ENCODE measurements around the gene ADCY1. TPM values are rescaled to one million over a fixed set of nuclear protein-coding genes. Genes with fewer than 3 reads are reported as not detected.

Gene ADCY1
- total RNA-seq, 1 donor from 2014 or later = 9.4 TPM

DNA sequence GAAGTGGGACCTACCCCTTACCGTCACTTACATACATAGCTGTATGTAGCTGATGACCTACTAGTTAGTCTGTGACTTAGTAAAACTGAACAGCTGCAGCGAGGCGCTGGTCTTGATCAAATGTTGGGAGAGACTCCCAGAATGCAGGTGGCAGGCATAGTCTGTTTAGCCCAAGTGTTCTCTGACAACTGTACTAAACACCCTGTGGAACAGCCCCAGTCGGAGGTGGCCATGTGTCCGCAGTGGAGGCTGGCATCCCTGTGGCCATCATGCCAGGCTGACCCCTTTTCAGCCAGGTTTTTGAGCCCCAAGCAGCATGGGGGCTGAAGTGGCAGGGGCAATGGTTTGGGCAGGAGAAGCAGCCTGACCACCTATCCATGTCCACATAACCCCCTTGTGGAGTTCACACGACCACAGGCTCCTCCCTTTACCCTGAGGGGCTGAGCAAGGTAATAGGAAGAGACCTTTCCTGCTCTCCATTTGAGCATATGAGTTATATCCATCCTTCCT lies 7.2 kb downstream of the ADCY1 start:
- Mint-ChIP-seq H3K27me3 (ENCODE audit: low read depth) (peaks cover 4% of the 10 kb centered on the region), H3K27ac (no peak overlapping the region), H3K4me3 (ENCODE audit: low read depth) (no peak overlapping the region), H3K4me1 (ENCODE audit: low read depth) (no peaks in the 10 kb centered on the region), H3K36me3 (ENCODE audit: low read depth) (no peaks in the 10 kb centered on the region), H3K9me3 (no peaks in the 10 kb centered on the region)
- DNase-seq (ENCODE audit: low spot score) = no peak
- intact Hi-C loops (cut with micrococcal nuclease) = no loop called here

DNA sequence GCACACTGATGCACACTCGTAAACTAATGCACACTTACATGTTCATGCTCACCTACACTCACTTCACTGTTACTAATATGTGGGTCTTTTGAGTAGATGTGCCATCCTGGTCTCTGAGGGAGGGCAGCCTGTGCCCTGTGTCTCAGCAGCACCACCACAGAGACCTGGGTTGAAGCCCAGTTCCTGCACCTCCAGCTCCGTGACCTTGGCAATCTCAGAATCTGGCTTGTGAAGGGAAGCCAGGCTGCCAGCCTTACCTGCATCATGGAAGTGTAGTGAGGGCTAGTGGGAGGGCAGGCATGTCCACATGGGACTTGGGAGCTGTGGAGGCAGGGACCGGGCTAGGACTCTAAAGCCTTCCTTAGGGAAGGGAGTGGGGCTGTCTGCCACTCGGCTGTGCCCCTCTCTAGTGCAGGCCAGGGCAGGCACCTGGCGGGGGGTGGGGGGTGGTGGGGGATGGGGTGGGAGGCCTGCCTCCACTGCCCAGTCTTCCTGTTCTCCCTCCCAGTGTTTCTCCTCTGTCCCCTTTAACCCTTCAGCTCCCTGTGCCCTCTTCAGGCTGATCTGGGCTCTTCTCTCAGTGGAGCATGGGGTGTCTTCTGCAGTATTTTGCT lies 8.1 kb downstream of the ADCY1 start:
- Mint-ChIP-seq H3K4me1 (ENCODE audit: low read depth) (no peaks in the 10 kb centered on the region), H3K36me3 (ENCODE audit: low read depth) (no peaks in the 10 kb centered on the region), H3K27ac (no peak overlapping the region), H3K27me3 (ENCODE audit: low read depth) (peaks cover 2% of the 10 kb centered on the region), H3K9me3 (no peaks in the 10 kb centered on the region), H3K4me3 (ENCODE audit: low read depth) (no peak overlapping the region)
- DNase-seq (ENCODE audit: low spot score) = no peak
- intact Hi-C loops (cut with micrococcal nuclease) = no loop called here

GRCh38 chr7:45582868-45583277 lies 8.7 kb downstream of the ADCY1 start:
- Mint-ChIP-seq H3K27me3 (ENCODE audit: low read depth) (no peaks in the 10 kb centered on the region), H3K27ac (no peak overlapping the region), H3K4me3 (ENCODE audit: low read depth) (no peak overlapping the region), H3K36me3 (ENCODE audit: low read depth) (no peaks in the 10 kb centered on the region), H3K4me1 (ENCODE audit: low read depth) (no peaks in the 10 kb centered on the region), H3K9me3 (no peaks in the 10 kb centered on the region)
- intact Hi-C loops (cut with micrococcal nuclease) = no loop called here
- no peak for DNase-seq (ENCODE audit: low spot score)

- H3K36me3 Mint-ChIP-seq (ENCODE audit: low read depth) = no peaks in the 10 kb centered on the region
- intact Hi-C loops (cut with micrococcal nuclease) = no loop called here
- no peaks in the 10 kb centered on the region for H3K9me3 Mint-ChIP-seq
- no peaks in the 10 kb centered on the region for H3K27me3 Mint-ChIP-seq (ENCODE audit: low read depth)
- no peak overlapping the region for H3K27ac Mint-ChIP-seq
- no peak overlapping the region for H3K4me3 Mint-ChIP-seq (ENCODE audit: low read depth)
- H3K4me1 Mint-ChIP-seq (ENCODE audit: low read depth) = no peaks in the 10 kb centered on the region
- DNase-seq (ENCODE audit: low spot score) = no peak
Observed at GRCh38 chr7:45583296-45583695, 9.1 kb downstream of the ADCY1 start.

DNA sequence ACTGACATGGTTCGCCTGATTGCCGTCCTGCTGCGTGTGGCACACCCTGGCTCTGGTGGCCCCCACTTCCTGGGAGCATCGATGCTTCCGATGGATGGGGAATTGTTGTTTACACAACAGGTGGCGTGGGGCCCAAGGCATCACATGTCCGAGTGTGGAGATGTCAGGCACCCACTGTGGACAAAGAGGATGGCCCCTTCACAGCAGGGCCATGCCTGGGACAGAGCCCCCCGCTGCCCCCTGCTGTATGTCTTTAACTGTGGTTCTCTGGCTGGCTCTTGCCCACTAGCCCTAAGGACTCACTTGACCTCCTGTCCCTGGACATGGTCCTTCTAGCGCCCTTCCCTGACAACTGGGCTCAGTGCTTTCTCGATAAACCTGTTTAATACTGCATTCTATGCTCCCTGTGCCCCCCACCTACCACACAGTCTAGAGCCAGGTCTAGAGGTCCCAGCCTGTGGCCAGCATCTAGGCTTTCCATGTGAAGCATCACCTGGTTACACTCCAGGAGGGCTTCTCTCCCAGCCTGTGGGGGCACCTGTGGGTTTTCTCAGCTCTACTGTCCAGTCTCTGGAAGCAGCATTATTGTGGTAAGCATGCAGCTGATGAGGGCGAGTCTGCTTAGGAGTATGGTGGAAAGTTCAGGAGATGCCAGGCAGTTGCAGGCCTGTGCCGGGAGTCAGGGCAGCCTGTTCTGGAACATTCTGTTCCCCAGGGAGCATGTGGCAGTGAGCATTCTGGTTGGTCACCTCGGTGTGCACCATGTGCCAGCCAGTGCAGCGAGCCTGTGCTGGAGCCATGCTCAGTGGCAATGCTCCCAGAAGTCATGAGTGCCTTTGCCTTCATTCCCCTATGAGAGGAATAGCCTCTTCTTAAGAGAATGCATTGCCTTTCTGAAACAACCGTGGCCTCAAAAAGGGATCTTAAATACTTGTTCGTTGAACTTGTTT lies 10.4 kb downstream of the ADCY1 start:
- intact Hi-C loops (cut with micrococcal nuclease) = no loop called here
- Mint-ChIP-seq H3K4me3 (ENCODE audit: low read depth) (no peak overlapping the region), H3K9me3 (no peaks in the 10 kb centered on the region), H3K27me3 (ENCODE audit: low read depth) (no peaks in the 10 kb centered on the region), H3K27ac (no peak overlapping the region), H3K36me3 (ENCODE audit: low read depth) (no peaks in the 10 kb centered on the region), H3K4me1 (ENCODE audit: low read depth) (no peaks in the 10 kb centered on the region)
- no peak for DNase-seq (ENCODE audit: low spot score)

DNA sequence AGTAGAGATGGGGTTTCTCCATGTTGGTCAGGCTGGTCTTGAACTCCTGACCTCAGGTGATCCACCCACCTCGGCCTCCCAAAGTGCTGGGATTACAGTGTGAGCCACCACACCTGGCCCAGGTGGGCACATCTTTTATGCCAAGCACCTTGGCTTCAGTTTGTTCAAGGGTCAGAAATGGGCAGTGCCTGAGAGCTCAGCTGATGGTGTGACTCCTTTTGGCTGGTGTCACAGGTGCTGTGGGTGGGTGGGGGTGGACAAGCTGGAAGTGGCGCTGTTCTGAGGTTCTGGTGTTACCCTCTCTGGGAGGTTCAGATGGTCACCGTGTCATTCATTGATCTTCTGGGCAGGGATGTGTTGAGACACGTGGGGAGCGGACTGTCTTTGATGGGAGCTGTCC lies 11.5 kb downstream of the ADCY1 start:
- H3K4me1 Mint-ChIP-seq (ENCODE audit: low read depth) = no peaks in the 10 kb centered on the region
- H3K36me3 Mint-ChIP-seq (ENCODE audit: low read depth) = no peaks in the 10 kb centered on the region
- no peak overlapping the region for H3K27ac Mint-ChIP-seq
- no peak for DNase-seq (ENCODE audit: low spot score)
- H3K9me3 Mint-ChIP-seq = no peaks in the 10 kb centered on the region
- intact Hi-C loops (cut with micrococcal nuclease) = no loop called here
- no peak overlapping the region for H3K4me3 Mint-ChIP-seq (ENCODE audit: low read depth)
- H3K27me3 Mint-ChIP-seq (ENCODE audit: low read depth) = no peaks in the 10 kb centered on the region

GRCh38 chr7:45586542-45587520 lies 12.7 kb downstream of the ADCY1 start:
- no peak for DNase-seq (ENCODE audit: low spot score)
- no peaks in the 10 kb centered on the region for H3K36me3 Mint-ChIP-seq (ENCODE audit: low read depth)
- no peak overlapping the region for H3K27ac Mint-ChIP-seq
- no peaks in the 10 kb centered on the region for H3K4me1 Mint-ChIP-seq (ENCODE audit: low read depth)
- intact Hi-C loops (cut with micrococcal nuclease) = no loop called here
- H3K9me3 Mint-ChIP-seq = no peaks in the 10 kb centered on the region
- H3K4me3 Mint-ChIP-seq (ENCODE audit: low read depth) = no peak overlapping the region
- H3K27me3 Mint-ChIP-seq (ENCODE audit: low read depth) = no peaks in the 10 kb centered on the region

GRCh38 chr7:45588466-45588865 lies 14.3 kb downstream of the ADCY1 start:
- no peak overlapping the region for H3K4me3 Mint-ChIP-seq (ENCODE audit: low read depth)
- no peaks in the 10 kb centered on the region for H3K27me3 Mint-ChIP-seq (ENCODE audit: low read depth)
- intact Hi-C loops (cut with micrococcal nuclease) = no loop called here
- no peaks in the 10 kb centered on the region for H3K36me3 Mint-ChIP-seq (ENCODE audit: low read depth)
- DNase-seq (ENCODE audit: low spot score) = no peak
- no peaks in the 10 kb centered on the region for H3K9me3 Mint-ChIP-seq
- no peak overlapping the region for H3K27ac Mint-ChIP-seq
- H3K4me1 Mint-ChIP-seq (ENCODE audit: low read depth) = no peaks in the 10 kb centered on the region

GRCh38 chr7:45589061-45589460 lies 14.9 kb downstream of the ADCY1 start:
- Mint-ChIP-seq H3K27ac (no peak overlapping the region), H3K4me3 (ENCODE audit: low read depth) (no peak overlapping the region), H3K9me3 (no peaks in the 10 kb centered on the region), H3K27me3 (ENCODE audit: low read depth) (no peaks in the 10 kb centered on the region), H3K4me1 (ENCODE audit: low read depth) (no peaks in the 10 kb centered on the region), H3K36me3 (ENCODE audit: low read depth) (no peaks in the 10 kb centered on the region)
- intact Hi-C loops (cut with micrococcal nuclease) = no loop called here
- no peak for DNase-seq (ENCODE audit: low spot score)

- no peak for DNase-seq (ENCODE audit: low spot score)
- no peaks in the 10 kb centered on the region for H3K27me3 Mint-ChIP-seq (ENCODE audit: low read depth)
- H3K4me3 Mint-ChIP-seq (ENCODE audit: low read depth) = no peak overlapping the region
- H3K27ac Mint-ChIP-seq = no peak overlapping the region
- intact Hi-C loops (cut with micrococcal nuclease) = no loop called here
- H3K4me1 Mint-ChIP-seq (ENCODE audit: low read depth) = no peaks in the 10 kb centered on the region
- no peaks in the 10 kb centered on the region for H3K36me3 Mint-ChIP-seq (ENCODE audit: low read depth)
- H3K9me3 Mint-ChIP-seq = no peaks in the 10 kb centered on the region
Observed at GRCh38 chr7:45589915-45590678, 15.9 kb downstream of the ADCY1 start.

- Mint-ChIP-seq H3K27me3 (ENCODE audit: low read depth) (no peaks in the 10 kb centered on the region), H3K4me1 (ENCODE audit: low read depth) (no peaks in the 10 kb centered on the region)
- no peak for DNase-seq (ENCODE audit: low spot score)
Observed at GRCh38 chr7:45590679-45591057, 16.5 kb downstream of the ADCY1 start.

More at GRCh38 chr7:45590679-45591057, 16.5 kb downstream of the ADCY1 start:
- Mint-ChIP-seq H3K27ac (no peak overlapping the region), H3K36me3 (ENCODE audit: low read depth) (no peaks in the 10 kb centered on the region), H3K4me3 (ENCODE audit: low read depth) (no peak overlapping the region), H3K9me3 (no peaks in the 10 kb centered on the region)
- intact Hi-C loops (cut with micrococcal nuclease) = no loop called here

Data from activated T-helper 2 cell treated with anti-CD3 and anti-CD28 coated beads, Interferon-gamma antibody, Interleukin-2, Interleukin-4, amounts not matched to agents 10 μg/mL and 5 μg/mL and 100 μg/mL, durations not matched to agents 14 hours and 24 hours and 36 hours (primary cell).